HG03103 (cell line): ENCODE measurements around the gene EXD3.

Experiments
- ATAC-seq: cut with Tn5 transposase; IDR thresholded peaks from one replicate; pipeline ENCODE4 v1.9.1; 2021; ENCODE audit warnings: low read depth; ENCODE audit not compliant: unreplicated experiment

EXD3 gene

GRCh38 chr9:137310189-137311052, 112.5 kb downstream of the EXD3 start:
- no peak for ATAC-seq

- no peak for ATAC-seq
These were observed 113.4 kb downstream of the EXD3 start for GRCh38 chr9:137309368-137310188.

- no peak for ATAC-seq
These were observed 114.8 kb downstream of the EXD3 start for GRCh38 chr9:137308057-137308619.

- ATAC-seq, result no peak
These were observed 115.5 kb downstream of the EXD3 start for GRCh38 chr9:137307255-137308056.

GRCh38 chr9:137306850-137307254, 116.1 kb downstream of the EXD3 start:
- ATAC-seq, result no peak

GRCh38 chr9:137306066-137306849, 116.7 kb downstream of the EXD3 start:
- no peak for ATAC-seq

GRCh38 chr9:137305798-137306065, 117.2 kb downstream of the EXD3 start:
- no peak for ATAC-seq

GRCh38 chr9:137305060-137305797, 117.7 kb downstream of the EXD3 start:
- no peak for ATAC-seq

- ATAC-seq, result no peak
These were observed 118.4 kb downstream of the EXD3 start for GRCh38 chr9:137304383-137305059.

- no peak for ATAC-seq
These were observed 119.0 kb downstream of the EXD3 start for GRCh38 chr9:137303893-137304382.

- ATAC-seq, result no peak
These were observed 119.6 kb downstream of the EXD3 start for GRCh38 chr9:137303151-137303892.

GRCh38 chr9:137302449-137303150, 120.4 kb downstream of the EXD3 start:
- peak; percentile 32 for ATAC-seq

- peak; percentile 62 for ATAC-seq
These were observed 120.9 kb downstream of the EXD3 start, which contains the start of gene NRARP for GRCh38 chr9:137302118-137302448. Gene NRARP (minus strand): TSS chr9:137302271. CDS start chr9:137301928, 343 bp downstream.

GRCh38 chr9:137301081-137301947, 121.6 kb downstream of the EXD3 start:
- ATAC-seq, result no peak

- no peak for ATAC-seq
These were observed 122.3 kb downstream of the EXD3 start for GRCh38 chr9:137300567-137301080.

- no peak for ATAC-seq
These were observed 123.0 kb downstream of the EXD3 start for GRCh38 chr9:137299938-137300337.
